IMR-90 (cell line): ENCODE measurements around the gene ATP5MC3.

Experiments
- BHLHE40 ChIP-seq: fragments of 150-350 bp; IDR thresholded peaks from 2 replicates; pipeline ENCODE4 v1.6.1; 2016; ENCODE audit warnings: mild to moderate bottlenecking, low read depth, low read length
- CEBPB ChIP-seq: IDR thresholded peaks from 2 replicates; pipeline ENCODE4 v1.6.1; 2012; ENCODE audit warnings: low read depth, low read length, improper control_type of control experiment
- CHD1 ChIP-seq: IDR thresholded peaks from 2 replicates; pipeline ENCODE4 v1.6.1; 2012; ENCODE audit warnings: low read depth, low read length, improper control_type of control experiment
- FOS ChIP-seq: fragments of 150-350 bp; IDR thresholded peaks from 2 replicates; pipeline ENCODE4 v1.6.1; 2016; ENCODE audit warnings: low read depth, low read length
- MAFK ChIP-seq: IDR thresholded peaks from 2 replicates; pipeline ENCODE4 v1.6.1; 2012; ENCODE audit warnings: low read depth, low read length, improper control_type of control experiment
- NFE2L2 ChIP-seq: fragments of 150-350 bp; IDR thresholded peaks from 2 replicates; pipeline ENCODE4 v1.6.1; 2016; ENCODE audit warnings: low read depth, mild to moderate bottlenecking, low read length
- POLR2A ChIP-seq: IDR thresholded peaks from 2 replicates; pipeline ENCODE4 v1.6.1; 2012; ENCODE audit warnings: mild to moderate bottlenecking, low read depth, low read length
- RAD21 ChIP-seq: IDR thresholded peaks from 2 replicates; pipeline ENCODE4 v1.6.1; 2012; ENCODE audit warnings: low read length, improper control_type of control experiment
- RCOR1 ChIP-seq: IDR thresholded peaks from 2 replicates; pipeline ENCODE4 v1.6.1; 2012; ENCODE audit warnings: mild to moderate bottlenecking, low read length, improper control_type of control experiment; ENCODE audit not compliant: insufficient replicate concordance
- RFX5 ChIP-seq: IDR thresholded peaks from 2 replicates; pipeline ENCODE4 v1.8.0; 2012; ENCODE audit warnings: low read depth, mild to moderate bottlenecking, low read length, moderate library complexity
- SMC3 ChIP-seq: fragments of 150-350 bp; IDR thresholded peaks from 2 replicates; pipeline ENCODE4 v1.6.1; 2016; ENCODE audit warnings: low read depth, mild to moderate bottlenecking, antibody characterized with exemption, low read length, moderate library complexity
- TF ChIP-seq, protein P1 (sequence below): conservative IDR thresholded peaks from 2 replicates; pipeline ENCODE4 v1.5.1; 2012; ENCODE audit warnings: mild to moderate bottlenecking, low read depth, low read length, improper control_type of control experiment
- TF ChIP-seq, protein P2 (sequence below): fragments of 150-350 bp; IDR thresholded peaks from 2 replicates; pipeline ENCODE4 v1.6.1; 2016; ENCODE audit warnings: low read depth, mild to moderate bottlenecking, low read length, moderate library complexity, borderline replicate concordance
- TF ChIP-seq, protein P3 (sequence below): fragments of 150-350 bp; IDR thresholded peaks from 2 replicates; pipeline ENCODE4 v1.6.1; 2017; ENCODE audit warnings: mild to moderate bottlenecking, antibody characterized with exemption, low read length, low read depth

DNA sequence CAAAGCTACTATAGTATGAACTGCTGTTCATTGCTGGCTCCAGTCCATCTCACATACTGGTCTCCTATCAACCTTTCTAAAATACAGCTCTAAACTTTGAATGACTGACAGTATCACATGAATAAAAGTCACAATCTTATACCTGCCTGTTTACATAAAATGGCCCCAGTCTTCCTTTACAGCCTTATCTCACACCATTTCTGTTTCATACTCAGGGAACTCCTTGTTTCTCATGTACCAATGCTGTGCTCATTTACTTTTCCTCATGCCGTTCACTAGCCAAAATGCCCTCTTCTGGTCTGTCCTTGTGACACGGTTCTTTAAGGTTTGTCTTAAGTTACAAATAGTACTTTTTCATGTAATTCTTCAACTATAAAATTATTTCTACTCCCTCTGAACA, 6.2 kb downstream of the ATP5MC3 start:
- TF ChIP-seq, protein P1, sequence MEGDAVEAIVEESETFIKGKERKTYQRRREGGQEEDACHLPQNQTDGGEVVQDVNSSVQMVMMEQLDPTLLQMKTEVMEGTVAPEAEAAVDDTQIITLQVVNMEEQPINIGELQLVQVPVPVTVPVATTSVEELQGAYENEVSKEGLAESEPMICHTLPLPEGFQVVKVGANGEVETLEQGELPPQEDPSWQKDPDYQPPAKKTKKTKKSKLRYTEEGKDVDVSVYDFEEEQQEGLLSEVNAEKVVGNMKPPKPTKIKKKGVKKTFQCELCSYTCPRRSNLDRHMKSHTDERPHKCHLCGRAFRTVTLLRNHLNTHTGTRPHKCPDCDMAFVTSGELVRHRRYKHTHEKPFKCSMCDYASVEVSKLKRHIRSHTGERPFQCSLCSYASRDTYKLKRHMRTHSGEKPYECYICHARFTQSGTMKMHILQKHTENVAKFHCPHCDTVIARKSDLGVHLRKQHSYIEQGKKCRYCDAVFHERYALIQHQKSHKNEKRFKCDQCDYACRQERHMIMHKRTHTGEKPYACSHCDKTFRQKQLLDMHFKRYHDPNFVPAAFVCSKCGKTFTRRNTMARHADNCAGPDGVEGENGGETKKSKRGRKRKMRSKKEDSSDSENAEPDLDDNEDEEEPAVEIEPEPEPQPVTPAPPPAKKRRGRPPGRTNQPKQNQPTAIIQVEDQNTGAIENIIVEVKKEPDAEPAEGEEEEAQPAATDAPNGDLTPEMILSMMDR, result no peak
- TF ChIP-seq FOS (no peak), CHD1 (no peak), POLR2A (no peak), BHLHE40 (no peak), MAFK (no peak), RCOR1 (no peak), CEBPB (no peak), RAD21 (no peak), RFX5 (no peak), SMC3 (no peak), NFE2L2 (no peak)
- TF ChIP-seq, protein P2, sequence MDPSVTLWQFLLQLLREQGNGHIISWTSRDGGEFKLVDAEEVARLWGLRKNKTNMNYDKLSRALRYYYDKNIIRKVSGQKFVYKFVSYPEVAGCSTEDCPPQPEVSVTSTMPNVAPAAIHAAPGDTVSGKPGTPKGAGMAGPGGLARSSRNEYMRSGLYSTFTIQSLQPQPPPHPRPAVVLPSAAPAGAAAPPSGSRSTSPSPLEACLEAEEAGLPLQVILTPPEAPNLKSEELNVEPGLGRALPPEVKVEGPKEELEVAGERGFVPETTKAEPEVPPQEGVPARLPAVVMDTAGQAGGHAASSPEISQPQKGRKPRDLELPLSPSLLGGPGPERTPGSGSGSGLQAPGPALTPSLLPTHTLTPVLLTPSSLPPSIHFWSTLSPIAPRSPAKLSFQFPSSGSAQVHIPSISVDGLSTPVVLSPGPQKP, result no peak
- TF ChIP-seq, protein P3, sequence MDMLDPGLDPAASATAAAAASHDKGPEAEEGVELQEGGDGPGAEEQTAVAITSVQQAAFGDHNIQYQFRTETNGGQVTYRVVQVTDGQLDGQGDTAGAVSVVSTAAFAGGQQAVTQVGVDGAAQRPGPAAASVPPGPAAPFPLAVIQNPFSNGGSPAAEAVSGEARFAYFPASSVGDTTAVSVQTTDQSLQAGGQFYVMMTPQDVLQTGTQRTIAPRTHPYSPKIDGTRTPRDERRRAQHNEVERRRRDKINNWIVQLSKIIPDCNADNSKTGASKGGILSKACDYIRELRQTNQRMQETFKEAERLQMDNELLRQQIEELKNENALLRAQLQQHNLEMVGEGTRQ, result no peak
